Liver (tissue), 9 donors: ENCODE measurements around the gene HAUS2. TPM values are rescaled to one million over a fixed set of nuclear protein-coding genes. Genes with fewer than 3 reads are reported as not detected.

Experiments used
- DNase-seq: peaks from one replicate; pipeline ENCODE4 v3.0.0-alpha.2; 2017; ENCODE audit warnings: low spot score
- H3K27ac ChIP-seq, 2 donors: one replicate each; pipeline ENCODE4 v1.7.0; 2013; ENCODE audit warnings: inconsistent platforms in 2 of 2, low read length in 2 of 2, control low read depth in 1 of 2, low read depth in 1 of 2, mild to moderate bottlenecking in 1 of 2
- H3K27me3 ChIP-seq, 4 donors: one replicate each; pipeline versions ENCODE4 v1.6.1 to v1.7.0; 2013; ENCODE audit warnings: low read length in 3 of 4, inconsistent platforms in 1 of 4, mild to moderate bottlenecking in 1 of 4, moderate library complexity in 1 of 4; ENCODE audit not compliant: control insufficient read depth in 4 of 4, insufficient read depth in 4 of 4
- H3K36me3 ChIP-seq, 4 donors: one replicate each; pipeline versions ENCODE4 v1.6.1 to v1.7.0; 2013; ENCODE audit warnings: low read length in 3 of 4, mild to moderate bottlenecking in 3 of 4, low read depth in 1 of 4, moderate library complexity in 1 of 4; ENCODE audit not compliant: control insufficient read depth in 4 of 4, insufficient read depth in 3 of 4
- H3K4me1 ChIP-seq, 4 donors: one replicate each; pipeline versions ENCODE4 v1.6.1 to v1.7.0; 2013; ENCODE audit warnings: low read length in 3 of 4, mild to moderate bottlenecking in 3 of 4, moderate library complexity in 1 of 4; ENCODE audit not compliant: control insufficient read depth in 4 of 4, insufficient read depth in 4 of 4
- H3K4me3 ChIP-seq, 3 donors: one replicate each; pipeline versions ENCODE4 v1.6.1 to v1.7.0; 2013; ENCODE audit warnings: low read length in 3 of 3, control low read depth in 1 of 3, low read depth in 1 of 3, mild to moderate bottlenecking in 1 of 3
- H3K9ac ChIP-seq, 2 donors: one replicate each; pipeline ENCODE4 v1.7.0; 2013; ENCODE audit warnings: low read length in 2 of 2, mild to moderate bottlenecking in 2 of 2, moderate library complexity in 2 of 2, control low read depth in 1 of 2, low read depth in 1 of 2
- H3K9me3 ChIP-seq, 4 donors: one replicate each; pipeline versions ENCODE4 v1.6.1 to v1.7.0; 2013; ENCODE audit warnings: low read length in 3 of 4; ENCODE audit not compliant: control insufficient read depth in 4 of 4
- ATF3 ChIP-seq: IDR thresholded peaks from 2 replicates; pipeline ENCODE4 v1.6.1; 2016; ENCODE audit warnings: antibody characterized with exemption
- EGR1 ChIP-seq, 2 donors: IDR thresholded peaks; 2 replicates each; pipeline ENCODE4 v1.6.1; 2016 to 2018; ENCODE audit warnings: antibody characterized with exemption in 2 of 2, low read depth in 2 of 2
- FOXA1 ChIP-seq: IDR thresholded peaks from 2 replicates; pipeline ENCODE4 v1.6.1; 2016; ENCODE audit warnings: antibody characterized with exemption
- GABPA ChIP-seq, 2 donors: IDR thresholded peaks in 1 of 2; conservative IDR thresholded peaks in 1 of 2; 2 replicates each; pipeline ENCODE4 v1.6.1; 2016; ENCODE audit warnings: antibody characterized with exemption in 2 of 2, mild to moderate bottlenecking in 1 of 2, moderate library complexity in 1 of 2
- HNF4A ChIP-seq, 2 donors: conservative IDR thresholded peaks; 2 replicates each; pipeline ENCODE4 v1.6.1; 2016; ENCODE audit warnings: antibody characterized with exemption in 2 of 2, mild to moderate bottlenecking in 2 of 2
- HNF4G ChIP-seq: IDR thresholded peaks from 2 replicates; pipeline ENCODE4 v1.6.1; 2016; ENCODE audit warnings: antibody characterized with exemption
- JUND ChIP-seq, 2 donors: IDR thresholded peaks; 2 replicates each; pipeline ENCODE4 v1.6.1; 2016; ENCODE audit warnings: antibody characterized with exemption in 2 of 2
- MAX ChIP-seq: IDR thresholded peaks from 2 replicates; pipeline ENCODE4 v1.6.1; 2016; ENCODE audit warnings: antibody characterized with exemption
- RAD21 ChIP-seq, 2 donors: IDR thresholded peaks; 2 replicates each; pipeline ENCODE4 v1.6.1; 2016; ENCODE audit warnings: antibody characterized with exemption in 2 of 2, mild to moderate bottlenecking in 2 of 2
- REST ChIP-seq: IDR thresholded peaks from 2 replicates; pipeline ENCODE4 v1.6.1; 2016; ENCODE audit warnings: antibody characterized with exemption, mild to moderate bottlenecking
- RXRA ChIP-seq, 2 donors: IDR thresholded peaks; 2 replicates each; pipeline ENCODE4 v1.6.1; 2017 to 2018; ENCODE audit warnings: antibody characterized with exemption in 2 of 2, mild to moderate bottlenecking in 1 of 2
- SP1 ChIP-seq: IDR thresholded peaks from 2 replicates; pipeline ENCODE4 v1.6.1; 2018; ENCODE audit warnings: antibody characterized with exemption, mild to moderate bottlenecking
- TAF1 ChIP-seq: conservative IDR thresholded peaks from 2 replicates; pipeline ENCODE4 v1.6.1; 2016; ENCODE audit warnings: antibody characterized with exemption, mild to moderate bottlenecking
- YY1 ChIP-seq: IDR thresholded peaks from 2 replicates; pipeline ENCODE4 v1.6.1; 2016; ENCODE audit warnings: antibody characterized with exemption, mild to moderate bottlenecking
- ZBTB33 ChIP-seq: IDR thresholded peaks from 2 replicates; pipeline ENCODE4 v1.6.1; 2016; ENCODE audit warnings: antibody characterized with exemption
- WGBS: extraction: QIAGEN DNeasy Blood & Tissue Kit; methylation state at CpG from one replicate; pipeline ENCODE4 v1.1.7; 2013; 5-methylcytosine and 5-hydroxymethylcytosine counted together
- polyA plus RNA-seq, 2 donors: library from polyadenylated mRNA; stranded (reverse) in 1 of 2; unstranded in 1 of 2; fragments of 200-250 nt in 1 of 2; fragments of >200 nt in 1 of 2; fragmentation: Nextera tagmentation in 1 of 2; extraction: Ambion mirVana in 1 of 2; gene quantifications; one replicate each; pipeline versions ENCODE4 v1.2.1 to v1.2.3, GENCODE V29; 2013 to 2015
- total RNA-seq, 2 donors: library from RNA; depleted of rRNA; stranded (reverse); fragments of >200 nt; gene quantifications; one replicate each; pipeline ENCODE4 v1.2.3, GENCODE V29; 2014
- donor health status: healthy.
- donor health status: healthy.
- donor health status: healthy.
- donor health status: healthy.
- donor health status: healthy.

HAUS2 gene
- 10 to 100 TPM in 1 of 2 donors, 1 to 10 TPM in 1; 6.9 to 23.2 TPM for total RNA-seq
- polyA plus RNA-seq: 1 to 10 TPM; 4.1 to 6.2 TPM

GRCh38 chr15:42548249-42549031 lies at the start of gene HAUS2, which contains the start of gene LRRC57:
Gene HAUS2 (plus strand): TSS chr15:42548838. CDS start chr15:42548873, 35 bp downstream.
Gene LRRC57 (minus strand): TSS chr15:42548793. CDS start chr15:42548434, 359 bp downstream.
- peaks cover 2 to 13% (median 11%) of the 10 kb centered on the region in 4 donors for H3K4me1 ChIP-seq

More at GRCh38 chr15:42548249-42549031, at the start of gene HAUS2, which contains the start of gene LRRC57:
- H3K9me3 ChIP-seq: no peaks in the 10 kb centered on the region
- peak within 1 kb of the TSS; percentile 61 to 98 for H3K9ac ChIP-seq
- DNase-seq: peak; percentile 93
- peaks cover 0 to 19% (median 12%) of the 10 kb centered on the region in 4 donors for H3K36me3 ChIP-seq
- no peaks in the 10 kb centered on the region for H3K27me3 ChIP-seq
- under 1% methylated on average over 71 of the region's 71 CpGs for WGBS
- TF ChIP-seq REST: no peak
- TF ChIP-seq MAX: no peak
- TF ChIP-seq GABPA (IDR thresholded peaks at IDR 0.05 in 1 of 2, conservative IDR thresholded peaks at IDR 0.05 in 1 of 2): peak in 1 of 2 donors; percentile 28
- peak; percentile 96 for TF ChIP-seq YY1
- no peak for TF ChIP-seq ATF3
- peak in 1 of 2 donors; percentile 30 for TF ChIP-seq JUND (IDR thresholded peaks at IDR 0.05)
- no peak for TF ChIP-seq SP1
- no peak for TF ChIP-seq HNF4G
- TF ChIP-seq TAF1: no peak
- TF ChIP-seq RXRA (IDR thresholded peaks at IDR 0.05): no peak
- TF ChIP-seq HNF4A (conservative IDR thresholded peaks at IDR 0.05): no peak
- no peak for TF ChIP-seq ZBTB33
- TF ChIP-seq EGR1 (IDR thresholded peaks at IDR 0.05; ENCODE audit: low read depth in 2 of 2): no peak
- peak in 1 of 2 donors; percentile 6 for TF ChIP-seq RAD21 (IDR thresholded peaks at IDR 0.05)
- TF ChIP-seq FOXA1: no peak
- H3K27ac ChIP-seq: peak within 1 kb of the TSS; percentile 85 to 94
- peak within 1 kb of the TSS; percentile 88 to 100 (median 95) for H3K4me3 ChIP-seq
